H9 (cell line): ENCODE measurements around the gene FCAR. TPM values are rescaled to one million over a fixed set of nuclear protein-coding genes. Genes with fewer than 3 reads are reported as not detected.
"Not testable (repeated sequence)": the region's sequence is repeated elsewhere in the genome, so short reads cannot be mapped to it uniquely, and the experiment has no call there.

Experiments used
- DNase-seq: peaks from one replicate; pipeline ENCODE4 v3.0.0-alpha.2; 2017
- H2AFZ ChIP-seq: one replicate; pipeline ENCODE4 v1.6.1; 2013; ENCODE audit warnings: mild to moderate bottlenecking, low read length, control low read depth, moderate library complexity
- H2AK5ac ChIP-seq: 2 replicates; pipeline ENCODE4 v1.6.1; 2013; ENCODE audit warnings: low read length, control low read depth, mixed read lengths; ENCODE audit not compliant: insufficient read length
- H2BK120ac ChIP-seq: one replicate; pipeline ENCODE4 v1.6.1; 2013; ENCODE audit warnings: low read depth, mild to moderate bottlenecking, low read length, control low read depth, inconsistent platforms; ENCODE audit not compliant: poor library complexity, severe bottlenecking
- H2BK12ac ChIP-seq: 2 replicates; pipeline ENCODE4 v1.6.1; 2013; ENCODE audit warnings: low read length, control low read depth, mixed read lengths, low read depth; ENCODE audit not compliant: insufficient read length
- H2BK15ac ChIP-seq: 2 replicates; pipeline ENCODE4 v1.6.1; 2013; ENCODE audit warnings: low read depth, low read length, control low read depth
- H2BK20ac ChIP-seq: one replicate; pipeline ENCODE4 v1.6.1; 2013; ENCODE audit warnings: low read depth, mild to moderate bottlenecking, low read length, control low read depth, inconsistent platforms; ENCODE audit not compliant: poor library complexity, severe bottlenecking
- H2BK5ac ChIP-seq: 2 replicates; pipeline ENCODE4 v1.6.1; 2013; ENCODE audit warnings: low read length, control low read depth, mixed read lengths; ENCODE audit not compliant: insufficient read length
- H3K14ac ChIP-seq: 2 replicates; pipeline ENCODE4 v1.6.1; 2013; ENCODE audit warnings: low read length, control low read depth; ENCODE audit not compliant: insufficient read depth
- H3K18ac ChIP-seq: 2 replicates; pipeline ENCODE4 v1.6.1; 2013; ENCODE audit warnings: low read depth, mild to moderate bottlenecking, mixed read lengths, low read length, control low read depth; ENCODE audit not compliant: insufficient read length
- H3K23ac ChIP-seq: 2 replicates; pipeline ENCODE4 v1.6.1; 2013; ENCODE audit warnings: low read length, control low read depth, mixed read lengths, low read depth; ENCODE audit not compliant: insufficient read length
- H3K23me2 ChIP-seq: 2 replicates; pipeline ENCODE4 v1.6.1; 2013; ENCODE audit warnings: low read depth, mild to moderate bottlenecking, mixed read lengths, low read length, control low read depth; ENCODE audit not compliant: insufficient read length, poor library complexity, severe bottlenecking
- H3K27ac ChIP-seq: 2 replicates; pipeline ENCODE4 v1.5.1; 2013; ENCODE audit warnings: low read length, control low read depth, mixed read lengths, low read depth; ENCODE audit not compliant: insufficient read length
- H3K27me3 ChIP-seq: 2 replicates; pipeline ENCODE4 v1.6.1; 2013; ENCODE audit warnings: low read length, control low read depth, inconsistent platforms; ENCODE audit not compliant: insufficient read depth
- H3K4ac ChIP-seq: 2 replicates; pipeline ENCODE4 v1.6.1; 2013; ENCODE audit warnings: low read depth, mild to moderate bottlenecking, control low read depth, inconsistent platforms, low read length, moderate library complexity
- H3K4me1 ChIP-seq: 2 replicates; pipeline ENCODE4 v1.6.1; 2013; ENCODE audit warnings: low read length, control low read depth, inconsistent platforms; ENCODE audit not compliant: insufficient read depth
- H3K4me2 ChIP-seq: 2 replicates; pipeline ENCODE4 v1.6.1; 2013; ENCODE audit warnings: low read length, control low read depth, mixed read lengths; ENCODE audit not compliant: insufficient read length, insufficient read depth
- H3K56ac ChIP-seq: 2 replicates; pipeline ENCODE4 v1.6.1; 2013; ENCODE audit warnings: low read depth, mild to moderate bottlenecking, mixed read lengths, low read length, control low read depth; ENCODE audit not compliant: insufficient read length
- H3K79me1 ChIP-seq: 2 replicates; pipeline ENCODE4 v1.6.1; 2013; ENCODE audit warnings: low read depth, mild to moderate bottlenecking, moderate library complexity, low read length, control low read depth, inconsistent platforms; ENCODE audit not compliant: insufficient read depth, poor library complexity, severe bottlenecking
- H3K79me2 ChIP-seq: 2 replicates; pipeline ENCODE4 v1.6.1; 2013; ENCODE audit warnings: low read length, control low read depth, inconsistent platforms; ENCODE audit not compliant: insufficient read depth
- H3K9ac ChIP-seq: 2 replicates; pipeline ENCODE4 v1.6.1; 2013; ENCODE audit warnings: low read length, control low read depth, mixed read lengths; ENCODE audit not compliant: insufficient read length; ENCODE audit errors: extremely low read depth
- H3K9me3 ChIP-seq: one replicate; pipeline ENCODE4 v1.6.1; 2013; ENCODE audit warnings: low read depth, low read length, inconsistent platforms; ENCODE audit not compliant: control insufficient read depth
- H3T11ph ChIP-seq: one replicate; pipeline ENCODE4 v1.6.1; 2013; ENCODE audit warnings: mild to moderate bottlenecking, low read length, control low read depth, inconsistent platforms
- H4K20me1 ChIP-seq: one replicate; pipeline ENCODE4 v1.6.1; 2013; ENCODE audit not compliant: control insufficient read depth, insufficient read length, insufficient read depth
- H4K5ac ChIP-seq: 2 replicates; pipeline ENCODE4 v1.6.1; 2013; ENCODE audit warnings: low read depth, mild to moderate bottlenecking, mixed read lengths, low read length, control low read depth; ENCODE audit not compliant: insufficient read length
- H4K8ac ChIP-seq: replicated peaks from 2 replicates; pipeline ENCODE4 v1.6.1; 2013; ENCODE audit warnings: low read length, control low read depth, mixed read lengths, low read depth; ENCODE audit not compliant: insufficient read length
- H4K91ac ChIP-seq: 2 replicates; pipeline ENCODE4 v1.6.1; 2013; ENCODE audit warnings: low read depth, mild to moderate bottlenecking, moderate library complexity, mixed read lengths, low read length, control low read depth; ENCODE audit not compliant: insufficient read length
- H3K27ac Mint-ChIP-seq, 3 experiments: 2 replicates in 2 of 3; 3 replicates in 1 of 3; pipeline ENCODE4 v1.8.0; 2020 to 2021; ENCODE audit warnings: mixed read lengths in 3 of 3, mild to moderate bottlenecking in 1 of 3, moderate library complexity in 1 of 3
- H3K27me3 Mint-ChIP-seq: 2 replicates; pipeline ENCODE4 v1.8.0; 2021; ENCODE audit warnings: low read depth, mild to moderate bottlenecking, moderate library complexity, mixed read lengths
- H3K36me3 Mint-ChIP-seq, 3 experiments: 2 replicates in 2 of 3; 3 replicates in 1 of 3; pipeline ENCODE4 v1.8.0; 2020 to 2021; ENCODE audit warnings: low read depth in 3 of 3, mixed read lengths in 3 of 3; ENCODE audit not compliant: insufficient read depth in 1 of 3
- H3K4me1 Mint-ChIP-seq, 2 experiments: 2 replicates each; pipeline ENCODE4 v1.8.0; 2020; ENCODE audit warnings: mixed read lengths in 2 of 2
- H3K4me3 Mint-ChIP-seq, 2 experiments: 2 replicates in 1 of 2; 3 replicates in 1 of 2; pipeline ENCODE4 v1.8.0; 2020 to 2021; ENCODE audit warnings: mild to moderate bottlenecking in 2 of 2, mixed read lengths in 2 of 2, moderate library complexity in 1 of 2
- H3K9me3 Mint-ChIP-seq, 2 experiments: 2 replicates in 1 of 2; 3 replicates in 1 of 2; pipeline ENCODE4 v1.8.0; 2020; ENCODE audit warnings: mild to moderate bottlenecking in 2 of 2, mixed read lengths in 2 of 2, moderate library complexity in 1 of 2
- WGBS: extraction: QIAGEN DNeasy Blood & Tissue Kit; methylation state at CpG from one replicate; pipeline ENCODE4 v1.1.7; 2013; ENCODE audit warnings: missing lambda C conversion rate, low lambda C conversion rate, mixed read lengths; ENCODE audit not compliant: insufficient read length; ENCODE audit errors: extremely low coverage; 5-methylcytosine and 5-hydroxymethylcytosine counted together
- total RNA-seq: library from RNA; stranded (reverse); gene quantifications from 2 replicates; pipeline ENCODE4 v1.2.1, GENCODE V29; 2021
- TF ChIP-seq, protein P1 (sequence below): fragments of 200-600 bp; sonication (generic); conservative IDR thresholded peaks from 3 replicates; pipeline ENCODE4 v1.8.0; 2021; ENCODE audit warnings: antibody characterized with exemption, mild to moderate bottlenecking

Gene FCAR
- total RNA-seq, 1 experiment from 2014 or later = not detected

DNA sequence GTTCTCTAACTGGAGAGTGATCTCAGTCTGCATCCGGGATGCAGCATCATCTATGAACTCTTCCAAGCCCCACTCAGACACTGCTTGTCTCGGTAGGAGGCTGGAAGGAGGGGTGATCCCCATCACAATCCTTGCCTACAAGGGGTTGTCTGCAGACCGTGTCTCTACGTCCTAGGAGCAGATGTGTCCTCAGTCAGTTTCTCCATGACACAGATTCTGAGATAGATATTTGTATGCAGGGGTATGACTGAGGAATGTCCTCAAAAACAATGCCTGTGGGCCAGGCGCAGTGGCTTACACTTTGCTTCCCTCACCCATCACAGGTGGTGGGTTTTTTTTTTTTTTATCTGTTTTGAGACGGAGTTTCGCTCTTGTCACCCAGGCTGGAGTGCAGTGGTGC, 32.8 kb downstream of the FCAR start:
- H3K23ac ChIP-seq = no peak overlapping the region
- H4K20me1 ChIP-seq = no peaks in the 10 kb centered on the region
- H3K4ac ChIP-seq = no peak overlapping the region
- Mint-ChIP-seq H3K27me3 (no peaks in the 10 kb centered on the region), H3K9me3 (peaks cover 4 to 83% of the 10 kb centered on the region in 2 experiments; a peak in 4 of 5 replicates), H3K4me1 (peaks cover 0 to 17% of the 10 kb centered on the region in 2 experiments; a peak in 2 of 4 replicates), H3K27ac (no peak overlapping the region), H3K4me3 (no peak overlapping the region), H3K36me3 (peaks cover 2 to 13% (median 6%) of the 10 kb centered on the region in 3 experiments; a peak in 4 of 7 replicates)
- H2BK120ac ChIP-seq = no peak overlapping the region
- TF ChIP-seq, protein P1, sequence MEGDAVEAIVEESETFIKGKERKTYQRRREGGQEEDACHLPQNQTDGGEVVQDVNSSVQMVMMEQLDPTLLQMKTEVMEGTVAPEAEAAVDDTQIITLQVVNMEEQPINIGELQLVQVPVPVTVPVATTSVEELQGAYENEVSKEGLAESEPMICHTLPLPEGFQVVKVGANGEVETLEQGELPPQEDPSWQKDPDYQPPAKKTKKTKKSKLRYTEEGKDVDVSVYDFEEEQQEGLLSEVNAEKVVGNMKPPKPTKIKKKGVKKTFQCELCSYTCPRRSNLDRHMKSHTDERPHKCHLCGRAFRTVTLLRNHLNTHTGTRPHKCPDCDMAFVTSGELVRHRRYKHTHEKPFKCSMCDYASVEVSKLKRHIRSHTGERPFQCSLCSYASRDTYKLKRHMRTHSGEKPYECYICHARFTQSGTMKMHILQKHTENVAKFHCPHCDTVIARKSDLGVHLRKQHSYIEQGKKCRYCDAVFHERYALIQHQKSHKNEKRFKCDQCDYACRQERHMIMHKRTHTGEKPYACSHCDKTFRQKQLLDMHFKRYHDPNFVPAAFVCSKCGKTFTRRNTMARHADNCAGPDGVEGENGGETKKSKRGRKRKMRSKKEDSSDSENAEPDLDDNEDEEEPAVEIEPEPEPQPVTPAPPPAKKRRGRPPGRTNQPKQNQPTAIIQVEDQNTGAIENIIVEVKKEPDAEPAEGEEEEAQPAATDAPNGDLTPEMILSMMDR = no peak
- H4K91ac ChIP-seq = no peak overlapping the region
- no peak overlapping the region for H3K4me2 ChIP-seq
- H3K79me1 ChIP-seq = no peaks in the 10 kb centered on the region
- H2BK20ac ChIP-seq = no peak overlapping the region
- no peak overlapping the region for H4K8ac ChIP-seq
- H3K79me2 ChIP-seq = no peaks in the 10 kb centered on the region
- no peak for DNase-seq
- no peak overlapping the region for H3K18ac ChIP-seq
- H3K14ac ChIP-seq = no peak overlapping the region
- no peak overlapping the region for H2BK15ac ChIP-seq
- no peaks in the 10 kb centered on the region for H3K23me2 ChIP-seq
- no peak overlapping the region for H3K56ac ChIP-seq
- H4K5ac ChIP-seq = no peak overlapping the region
- H3K4me1 ChIP-seq = peaks cover 4% of the 10 kb centered on the region
- no CpG with 5 or more reads among the region's 7 CpGs for WGBS
- no peak overlapping the region for H2AFZ ChIP-seq
- H2AK5ac ChIP-seq = no peak overlapping the region
- H3T11ph ChIP-seq = no peak overlapping the region
- H3K27me3 ChIP-seq = no peaks in the 10 kb centered on the region
- no peak overlapping the region for H2BK12ac ChIP-seq
- H3K9me3 ChIP-seq = no peaks in the 10 kb centered on the region
- no peak overlapping the region for H2BK5ac ChIP-seq
- no peak overlapping the region for H3K9ac ChIP-seq
- no peak overlapping the region for H3K27ac ChIP-seq

DNA sequence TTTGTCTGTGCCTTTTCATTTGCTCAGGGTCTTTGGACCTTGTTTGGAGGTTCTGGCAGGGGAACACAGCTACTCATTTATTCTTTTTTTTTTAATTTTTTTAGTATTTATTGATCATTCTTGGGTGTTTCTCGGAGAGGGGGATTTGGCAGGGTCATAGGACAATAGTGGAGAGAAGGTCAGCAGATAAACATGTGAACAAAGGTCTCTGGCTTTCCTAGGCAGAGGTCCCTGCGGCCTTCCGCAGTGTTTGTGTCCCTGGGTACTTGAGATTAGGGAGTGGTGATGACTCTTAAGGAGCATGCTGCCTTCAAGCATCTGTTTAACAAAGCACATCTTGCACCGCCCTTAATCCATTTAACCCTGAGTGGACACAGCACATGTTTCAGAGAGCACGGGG, 33.9 kb downstream of the FCAR start:
- not testable (repeated sequence) for H3K27ac ChIP-seq, H3K18ac ChIP-seq, H3K27me3 Mint-ChIP-seq, H3K4me3 Mint-ChIP-seq, H3K27ac Mint-ChIP-seq, H2BK20ac ChIP-seq, H3K79me2 ChIP-seq, DNase-seq, H3K14ac ChIP-seq, H4K91ac ChIP-seq, H2AK5ac ChIP-seq, H3K9me3 ChIP-seq, H2BK5ac ChIP-seq, H2BK12ac ChIP-seq, H4K8ac ChIP-seq, H3K9ac ChIP-seq, H4K20me1 ChIP-seq, H3K56ac ChIP-seq, H3K27me3 ChIP-seq, H2AFZ ChIP-seq, H3T11ph ChIP-seq, H2BK120ac ChIP-seq, H3K4me1 ChIP-seq, H3K23me2 ChIP-seq, H3K4ac ChIP-seq, H4K5ac ChIP-seq, H3K23ac ChIP-seq, H3K79me1 ChIP-seq, H2BK15ac ChIP-seq, H3K4me2 ChIP-seq
- no CpG with 5 or more reads among the region's 5 CpGs for WGBS
- Mint-ChIP-seq H3K4me1 (peaks cover 0 to 17% of the 10 kb centered on the region in 2 experiments; a peak in 2 of 4 replicates), H3K36me3 (peaks cover 2 to 13% (median 9%) of the 10 kb centered on the region in 3 experiments; a peak in 4 of 7 replicates), H3K9me3 (peaks cover 4 to 83% of the 10 kb centered on the region in 2 experiments; a peak in 4 of 5 replicates)
